NCI-H2081 (cell line): ENCODE measurements around the gene LMAN1L.

ENCODE experiments used
- DNase-seq, 2 experiments: peaks; one replicate each; lab custom pipeline; 2025; lab: John Stamatoyannopoulos, UW

The LMAN1L gene

GRCh38 chr15:74794248-74794969, 18.2 kb upstream of the LMAN1L start:
- DNase-seq: no peak

DNA sequence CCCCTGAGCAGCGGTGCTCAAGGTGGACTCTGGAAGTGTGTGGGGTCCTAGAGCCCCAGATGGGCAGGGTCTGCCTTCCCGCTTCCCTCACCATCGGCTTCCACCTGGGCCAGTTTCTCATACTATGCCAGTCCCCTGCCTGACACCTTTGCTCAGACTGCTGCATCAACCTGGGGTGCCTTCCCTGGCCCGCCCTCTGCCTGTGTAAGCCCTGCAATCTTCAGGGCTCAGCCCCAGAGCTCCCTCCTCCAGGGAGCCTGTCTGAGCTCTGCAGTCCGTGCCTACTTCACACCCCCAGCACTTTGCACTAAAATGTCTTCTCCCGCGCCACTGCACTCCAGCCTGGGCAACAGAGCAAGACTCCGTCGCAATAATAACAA, 17.7 kb upstream of the LMAN1L start:
- no peak for DNase-seq

DNA sequence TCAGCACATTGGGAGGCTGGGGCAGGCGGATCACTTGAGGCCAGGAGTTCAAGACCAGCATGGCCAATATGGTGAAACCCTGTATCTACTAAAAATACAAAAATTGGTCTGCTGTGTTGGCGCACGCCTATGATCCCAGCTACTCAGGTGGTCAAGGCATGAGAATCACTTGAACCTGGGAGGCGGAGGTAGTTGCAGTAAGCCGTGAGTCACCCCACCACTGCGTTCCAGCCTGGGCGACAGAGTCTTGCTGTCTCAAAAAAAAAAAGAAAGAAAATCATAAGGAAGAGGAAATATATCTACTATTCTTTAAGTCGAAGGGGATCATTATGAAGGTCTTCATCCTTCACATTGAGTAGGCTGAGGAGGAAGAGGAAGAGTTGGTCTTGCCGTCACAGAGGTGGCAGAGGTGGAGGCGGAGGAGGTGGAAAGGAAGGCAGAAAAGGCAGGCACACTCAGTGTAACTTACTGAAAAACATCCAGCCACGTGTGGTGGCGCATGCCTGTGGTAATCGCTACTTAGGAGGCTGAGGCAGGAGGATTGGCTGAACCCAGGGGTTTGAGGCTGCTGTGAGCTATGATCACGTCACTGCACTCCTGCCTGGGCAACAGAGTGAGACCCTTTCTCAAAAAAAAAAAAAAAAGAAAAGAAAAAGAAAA, 16.5 kb upstream of the LMAN1L start:
- DNase-seq: no peak

DNA sequence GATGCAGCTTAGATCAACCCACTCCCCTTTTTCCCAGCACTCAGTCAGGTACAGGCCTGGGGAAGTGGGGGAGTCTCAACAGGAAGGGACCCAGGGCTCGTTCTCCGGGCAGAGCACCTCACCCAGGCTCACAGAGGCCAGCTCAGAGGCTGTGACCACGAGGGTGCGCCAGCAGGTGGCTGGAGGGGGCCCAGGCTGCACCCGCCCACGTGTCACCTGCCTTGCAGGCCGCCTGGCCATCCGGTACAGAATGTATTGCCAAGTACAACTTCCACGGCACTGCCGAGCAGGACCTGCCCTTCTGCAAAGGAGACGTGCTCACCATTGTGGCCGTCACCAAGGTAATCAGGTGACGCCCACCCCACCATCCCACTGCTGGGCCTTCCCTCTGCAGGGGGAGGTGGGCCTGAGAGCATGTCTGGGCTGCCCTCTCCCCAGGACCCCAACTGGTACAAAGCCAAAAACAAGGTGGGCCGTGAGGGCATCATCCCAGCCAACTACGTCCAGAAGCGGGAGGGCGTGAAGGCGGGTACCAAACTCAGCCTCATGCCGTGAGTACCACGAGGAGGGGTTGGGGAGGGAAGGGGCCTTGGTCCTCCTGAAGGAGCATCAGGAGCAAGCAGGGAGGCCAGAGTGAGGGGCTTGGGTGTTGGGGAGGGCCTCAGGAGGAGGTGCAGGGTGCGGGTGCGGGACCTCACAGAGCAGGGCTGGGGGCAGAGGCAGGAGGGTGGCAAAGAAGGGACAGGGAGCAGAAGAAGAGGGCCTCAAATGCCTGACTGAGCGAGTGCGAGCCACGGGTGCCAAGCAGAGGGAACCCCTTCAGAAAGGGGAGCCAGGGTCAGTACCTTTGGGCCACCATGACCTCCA, 14.0 kb upstream of the LMAN1L start:
- no peak for DNase-seq

- DNase-seq: no peak
Measured at GRCh38 chr15:74799255-74799855, 13.3 kb upstream of the LMAN1L start.

GRCh38 chr15:74799856-74800558, 12.6 kb upstream of the LMAN1L start:
- DNase-seq: peak; percentile 57 to 60

- no peak for DNase-seq
Measured at GRCh38 chr15:74800559-74801094, 12.0 kb upstream of the LMAN1L start.

DNA sequence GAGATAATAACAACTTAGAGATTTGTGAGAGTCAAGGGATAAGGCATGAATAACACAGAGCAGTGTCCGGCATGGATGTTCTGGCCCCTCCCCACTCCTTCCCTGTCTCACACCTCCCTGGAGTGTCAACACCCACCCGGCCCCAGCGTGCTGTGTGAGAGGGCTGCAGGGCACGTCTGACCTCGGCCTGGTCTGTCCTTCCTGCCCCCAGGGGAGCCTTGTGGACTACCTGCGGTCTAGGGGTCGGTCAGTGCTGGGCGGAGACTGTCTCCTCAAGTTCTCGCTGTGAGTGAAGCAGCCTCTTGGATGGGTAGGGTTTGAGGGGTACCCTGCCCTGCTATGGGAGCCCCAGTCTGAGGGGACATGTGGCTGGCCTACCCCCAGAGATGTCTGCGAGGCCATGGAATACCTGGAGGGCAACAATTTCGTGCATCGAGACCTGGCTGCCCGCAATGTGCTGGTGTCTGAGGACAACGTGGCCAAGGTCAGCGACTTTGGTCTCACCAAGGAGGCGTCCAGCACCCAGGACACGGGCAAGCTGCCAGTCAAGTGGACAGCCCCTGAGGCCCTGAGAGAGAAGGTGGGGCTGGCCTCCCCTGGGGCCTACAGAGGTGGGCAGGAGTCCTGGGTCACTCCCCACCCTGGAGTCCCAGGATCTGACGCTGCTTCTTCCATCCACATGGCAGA, 11.2 kb upstream of the LMAN1L start:
- DNase-seq: no peak

- DNase-seq: no peak
Measured at GRCh38 chr15:74802290-74802689, 10.3 kb upstream of the LMAN1L start.

DNA sequence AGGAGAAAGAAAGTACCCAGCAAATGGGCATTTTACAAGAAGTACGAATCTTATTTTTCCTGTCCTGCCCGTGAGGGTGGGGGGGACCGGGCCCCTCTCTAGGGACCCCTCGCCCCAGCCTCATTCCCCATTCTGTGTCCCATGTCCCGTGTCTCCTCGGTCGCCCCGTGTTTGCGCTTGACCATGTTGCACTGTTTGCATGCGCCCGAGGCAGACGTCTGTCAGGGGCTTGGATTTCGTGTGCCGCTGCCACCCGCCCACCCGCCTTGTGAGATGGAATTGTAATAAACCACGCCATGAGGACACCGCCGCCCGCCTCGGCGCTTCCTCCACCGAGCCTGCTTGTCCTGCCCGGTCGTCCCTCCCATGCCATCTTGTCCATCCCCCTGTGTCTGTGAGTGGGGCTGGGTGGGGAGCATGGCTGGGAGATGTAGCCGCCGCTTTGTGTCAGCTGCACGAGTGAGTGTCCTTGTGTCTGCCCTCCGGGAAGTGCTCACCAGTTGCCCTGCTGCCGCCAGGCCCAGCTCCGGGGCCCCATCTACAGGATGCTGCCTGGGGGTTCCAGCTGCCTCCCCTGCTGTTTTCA, 9.7 kb upstream of the LMAN1L start:
- DNase-seq: no peak

GRCh38 chr15:74804935-74805334, 7.7 kb upstream of the LMAN1L start:
- no peak for DNase-seq

DNA sequence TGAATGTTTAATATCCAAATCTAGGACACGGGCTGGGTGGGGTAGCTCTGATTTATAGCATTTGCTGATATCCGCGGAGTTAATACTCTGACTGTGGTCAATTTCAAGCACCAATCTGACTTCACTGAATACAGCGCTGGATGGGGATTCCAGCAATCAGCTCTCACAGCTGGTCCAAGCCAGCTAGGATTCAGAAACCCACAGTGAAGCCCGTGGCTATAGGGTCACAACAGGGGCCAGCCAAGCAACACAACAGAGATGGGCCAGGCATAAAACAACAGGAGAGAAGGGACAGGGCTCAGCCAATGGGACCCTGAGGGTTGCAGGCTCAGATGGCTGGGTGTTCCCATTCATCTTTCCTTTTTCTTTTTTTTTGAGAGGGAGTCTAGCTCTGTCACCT, 5.4 kb upstream of the LMAN1L start:
- no peak for DNase-seq

- no peak for DNase-seq
Measured at GRCh38 chr15:74808078-74808839, 4.4 kb upstream of the LMAN1L start.

- DNase-seq: no peak
Measured at GRCh38 chr15:74808840-74809229, 3.8 kb upstream of the LMAN1L start.

GRCh38 chr15:74809242-74809641, 3.4 kb upstream of the LMAN1L start:
- no peak for DNase-seq

GRCh38 chr15:74809956-74810355, 2.7 kb upstream of the LMAN1L start:
- DNase-seq: no peak

GRCh38 chr15:74815121-74815934, 2.7 kb downstream of the LMAN1L start:
- DNase-seq: no peak

DNA sequence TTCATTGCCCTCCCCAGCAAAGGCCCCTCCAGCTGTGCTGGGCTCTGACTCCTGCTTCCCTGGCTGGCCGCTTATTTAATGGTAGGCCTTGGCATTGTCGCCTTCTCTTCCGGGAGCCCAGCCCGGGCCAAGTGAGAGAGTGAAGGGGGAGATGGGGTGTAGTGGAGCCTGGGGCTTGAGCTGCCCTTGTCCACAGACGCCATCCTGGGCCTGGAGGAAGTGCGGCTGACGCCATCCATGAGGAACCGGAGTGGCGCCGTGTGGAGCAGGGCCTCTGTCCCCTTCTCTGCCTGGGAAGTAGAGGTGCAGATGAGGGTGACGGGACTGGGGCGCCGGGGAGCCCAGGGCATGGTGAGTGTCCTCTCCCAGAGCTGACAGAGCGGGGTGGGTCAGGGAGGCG, 3.3 kb downstream of the LMAN1L start:
- no peak for DNase-seq
